ELF-1 (cell line): ENCODE results near the gene PDGFD.
"Not testable (repeated sequence)": the region's sequence is repeated elsewhere in the genome, so short reads cannot be mapped to it uniquely, and the experiment has no call there.

Source experiments
- DNase-seq: peaks from one replicate; pipeline ENCODE4 v3.0.0-alpha.2; 2016; ENCODE audit warnings: low read depth, low spot score

The PDGFD gene

GRCh38 chr11:104054911-104055529 is 108.9 kb downstream of the PDGFD start:
- DNase-seq, result no peak

- DNase-seq, result no peak
These were observed 110.0 kb downstream of the PDGFD start for GRCh38 chr11:104053743-104054478.

GRCh38 chr11:104051778-104052177 is 112.2 kb downstream of the PDGFD start:
- DNase-seq, result no peak

- no peak for DNase-seq
These were observed 114.8 kb downstream of the PDGFD start for GRCh38 chr11:104049116-104049515.

GRCh38 chr11:104046858-104047257 is 117.1 kb downstream of the PDGFD start:
- not testable (repeated sequence) for DNase-seq

GRCh38 chr11:104046331-104046730 is 117.6 kb downstream of the PDGFD start:
- no peak for DNase-seq

GRCh38 chr11:104043678-104044239 is 120.2 kb downstream of the PDGFD start:
- no peak for DNase-seq

- DNase-seq, result no peak
These were observed 120.8 kb downstream of the PDGFD start for GRCh38 chr11:104043142-104043541.

- DNase-seq, result no peak
These were observed 122.2 kb downstream of the PDGFD start for GRCh38 chr11:104041792-104042191.

GRCh38 chr11:104036995-104037394 is 127.0 kb downstream of the PDGFD start:
- DNase-seq, result peak; percentile 15

GRCh38 chr11:104036588-104036987 is 127.4 kb downstream of the PDGFD start, which contains the start of gene DDI1:
DDI1 (plus strand) TSS chr11:104036640; CDS start chr11:104036823, 183 bp downstream.
- no peak for DNase-seq

- DNase-seq, result no peak
These were observed 130.4 kb downstream of the PDGFD start for GRCh38 chr11:104033561-104033960.

GRCh38 chr11:104033134-104033533 is 130.8 kb downstream of the PDGFD start:
- DNase-seq, result no peak

GRCh38 chr11:104028476-104029263 is 135.3 kb downstream of the PDGFD start:
- no peak for DNase-seq

GRCh38 chr11:104024572-104024971 is 139.4 kb downstream of the PDGFD start:
- no peak for DNase-seq

GRCh38 chr11:104015649-104016415 is 148.1 kb downstream of the PDGFD start:
- no peak for DNase-seq

- no peak for DNase-seq
These were observed 152.9 kb downstream of the PDGFD start for GRCh38 chr11:104011044-104011443.

- DNase-seq, result no peak
These were observed 154.2 kb downstream of the PDGFD start for GRCh38 chr11:104009744-104010143.

- DNase-seq, result no peak
These were observed 158.6 kb downstream of the PDGFD start for GRCh38 chr11:104005234-104005855.

- DNase-seq, result no peak
These were observed 160.5 kb downstream of the PDGFD start for GRCh38 chr11:104003491-104003890.

GRCh38 chr11:104001561-104002056 is 162.3 kb downstream of the PDGFD start:
- no peak for DNase-seq
